HG03439 (cell line): Measurements from ENCODE around the gene FRMPD1.

Experiments used
- ATAC-seq: cut with Tn5 transposase; IDR thresholded peaks from one replicate; pipeline ENCODE4 v1.9.1; 2021; ENCODE audit warnings: mild to moderate bottlenecking, moderate library complexity; ENCODE audit not compliant: unreplicated experiment

The FRMPD1 gene

DNA sequence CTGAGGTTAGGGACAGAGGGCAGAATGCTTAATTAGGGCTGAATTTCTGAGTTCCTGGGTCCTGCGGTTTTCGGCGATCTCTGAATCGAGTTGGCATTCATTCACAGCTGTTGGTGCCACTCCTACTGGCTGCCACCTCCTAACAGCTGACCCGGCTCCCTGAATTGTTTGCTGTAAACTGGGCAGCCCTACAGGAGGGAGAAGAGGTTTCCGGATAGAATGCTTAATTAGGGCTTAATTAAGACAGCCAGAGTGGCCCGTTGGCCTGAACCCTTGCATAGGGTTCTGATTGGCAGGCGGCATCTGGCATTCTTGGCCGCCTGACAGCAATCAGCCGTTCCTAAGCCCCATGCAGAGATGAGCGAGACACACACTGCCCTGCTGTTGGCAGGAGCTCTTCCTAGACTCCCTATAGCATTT is 25.7 kb downstream of the FRMPD1 start:
- ATAC-seq: no peak

DNA sequence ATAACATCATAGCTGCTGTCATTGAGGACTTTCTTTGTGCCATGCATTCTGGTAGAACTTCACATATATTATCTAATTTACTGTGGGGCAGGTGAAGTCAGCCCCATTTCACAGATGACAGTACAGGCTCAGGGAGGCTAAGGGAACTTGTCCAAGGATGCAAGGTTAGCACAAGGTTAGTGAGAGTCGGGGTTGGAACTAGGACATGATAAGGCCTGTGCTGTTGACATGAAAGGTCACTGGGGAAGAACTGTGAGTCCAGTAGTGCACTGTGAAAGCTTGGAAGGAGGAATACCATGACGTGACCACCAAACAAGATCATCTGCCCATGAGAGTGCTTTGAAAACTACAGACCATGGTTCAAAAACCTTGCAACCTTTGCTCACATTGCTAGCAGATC is 26.7 kb downstream of the FRMPD1 start:
- ATAC-seq: no peak

GRCh38 chr9:37678789-37679273 is 28.1 kb downstream of the FRMPD1 start:
- ATAC-seq: no peak

- no peak for ATAC-seq
These were observed 29.1 kb downstream of the FRMPD1 start for GRCh38 chr9:37679649-37680402.

DNA sequence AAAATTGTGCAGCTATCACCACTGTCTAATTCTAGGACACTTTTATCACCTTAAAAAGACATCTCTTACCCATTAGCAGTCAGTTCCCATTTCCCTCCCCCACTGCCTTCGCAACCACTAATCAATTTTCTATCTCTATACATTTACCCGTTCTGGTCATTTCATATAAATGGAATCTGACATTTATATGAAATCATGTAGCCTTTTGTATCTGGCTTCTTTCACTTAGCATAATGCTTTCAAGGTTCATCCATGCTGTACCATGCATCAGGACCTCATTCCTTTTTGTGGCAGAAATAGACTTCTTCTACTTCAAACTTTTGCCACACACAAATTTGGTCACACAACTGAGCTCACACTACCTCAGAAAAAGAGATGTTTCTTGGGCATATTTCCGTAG is 32.2 kb downstream of the FRMPD1 start:
- ATAC-seq: no peak

DNA sequence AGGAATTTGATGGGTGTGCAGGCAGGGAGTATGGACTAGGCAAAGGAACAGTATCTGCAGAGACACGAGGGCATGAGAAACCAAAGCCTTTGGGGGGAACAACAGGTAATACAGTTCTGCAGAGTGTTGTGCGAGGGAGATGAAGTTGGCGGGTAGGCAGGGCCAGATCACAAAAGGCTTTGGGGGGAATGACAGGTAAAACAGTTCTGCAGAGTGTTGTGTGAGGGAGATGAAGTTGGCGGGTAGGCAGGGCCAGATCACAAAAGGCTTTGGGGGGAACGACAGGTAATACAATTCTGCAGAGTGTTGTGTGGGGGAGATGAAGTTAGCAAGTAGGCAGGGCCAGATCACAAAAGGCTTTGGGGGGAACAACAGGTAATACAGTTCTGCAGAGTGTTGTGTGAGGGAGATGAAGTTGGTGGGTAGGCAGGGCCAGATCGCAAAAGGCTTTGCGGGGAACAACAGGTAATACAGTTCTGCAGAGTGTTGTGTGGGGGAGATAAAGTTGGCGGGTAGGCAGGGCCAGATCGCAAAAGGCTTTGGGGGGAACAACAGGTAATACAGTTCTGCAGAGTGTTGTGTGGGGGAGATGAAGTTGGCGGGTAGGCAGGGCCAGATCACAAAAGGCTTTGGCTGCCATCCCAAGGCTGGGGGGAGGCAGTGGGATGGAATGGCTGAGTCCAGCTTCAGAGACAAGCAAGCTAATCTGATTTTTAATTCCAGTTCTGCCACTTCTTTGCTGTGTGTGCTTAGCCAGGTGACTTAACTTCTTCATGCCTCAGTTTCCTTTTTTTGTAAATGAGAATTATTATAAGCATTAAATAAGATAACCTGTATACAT is 33.0 kb downstream of the FRMPD1 start:
- no peak for ATAC-seq

DNA sequence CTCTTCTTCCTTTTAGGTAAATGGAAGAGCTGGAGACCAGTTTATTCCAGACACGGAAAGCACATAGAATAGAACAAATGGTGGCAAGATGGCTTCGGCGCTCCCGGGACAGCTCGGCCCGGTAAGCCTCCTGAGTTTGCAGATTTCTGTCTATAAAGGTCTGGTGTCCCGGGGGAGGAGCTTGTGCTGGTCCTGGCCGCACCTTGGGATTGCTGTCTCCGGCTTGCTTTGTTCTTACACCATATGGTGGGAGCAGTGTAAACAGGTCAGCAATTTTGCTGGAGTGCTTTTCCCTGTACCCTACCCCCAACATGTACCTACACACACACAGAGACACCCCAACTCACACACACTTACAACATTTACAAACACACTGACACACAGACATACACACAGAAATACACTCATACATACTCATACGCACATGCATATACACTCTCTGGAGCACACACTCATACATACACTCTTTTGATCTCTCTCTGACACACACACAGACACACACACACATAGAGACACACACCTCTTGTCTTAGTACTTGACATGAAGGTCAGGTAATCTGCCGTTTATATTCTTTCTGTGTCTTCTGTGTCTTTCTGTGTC is 42.0 kb downstream of the FRMPD1 start:
- no peak for ATAC-seq

DNA sequence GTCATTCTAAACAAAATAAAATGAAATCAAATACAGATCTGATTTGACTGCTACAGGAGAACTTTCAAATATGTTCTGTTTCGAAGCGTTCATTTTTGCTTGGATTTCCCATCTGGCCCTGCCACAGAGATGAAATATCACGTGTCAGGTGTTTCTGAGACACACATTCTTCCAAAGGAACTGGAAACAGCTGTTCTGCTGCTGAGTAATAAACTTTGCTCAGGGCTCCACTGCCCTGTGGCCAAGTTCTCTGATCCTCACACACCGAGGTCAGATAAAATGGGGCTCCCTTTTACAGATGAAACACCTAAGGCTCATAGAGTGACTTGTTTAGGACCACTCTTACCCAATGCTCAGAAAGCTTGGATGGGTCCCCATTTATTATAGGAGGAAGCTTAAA is 42.5 kb downstream of the FRMPD1 start:
- ATAC-seq: no peak

DNA sequence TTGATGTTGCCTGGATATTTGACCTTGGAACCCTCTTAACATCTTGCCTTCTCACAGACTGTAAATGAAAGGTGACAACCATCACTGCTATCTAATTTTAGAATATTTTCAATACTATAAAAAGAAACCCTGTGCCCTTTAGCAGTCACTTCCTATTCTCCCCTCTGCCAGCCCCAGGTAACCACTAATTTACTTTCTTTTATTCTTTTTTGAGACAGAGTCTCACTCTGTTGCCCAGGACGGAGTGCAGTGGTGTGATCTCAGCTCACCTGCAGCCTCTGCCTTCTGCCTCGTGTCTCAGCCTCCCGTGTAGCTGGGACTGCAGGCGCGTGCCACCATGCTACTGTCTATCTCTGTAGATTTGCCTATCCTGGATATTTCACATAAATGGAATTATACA is 43.6 kb downstream of the FRMPD1 start:
- ATAC-seq: no peak

DNA sequence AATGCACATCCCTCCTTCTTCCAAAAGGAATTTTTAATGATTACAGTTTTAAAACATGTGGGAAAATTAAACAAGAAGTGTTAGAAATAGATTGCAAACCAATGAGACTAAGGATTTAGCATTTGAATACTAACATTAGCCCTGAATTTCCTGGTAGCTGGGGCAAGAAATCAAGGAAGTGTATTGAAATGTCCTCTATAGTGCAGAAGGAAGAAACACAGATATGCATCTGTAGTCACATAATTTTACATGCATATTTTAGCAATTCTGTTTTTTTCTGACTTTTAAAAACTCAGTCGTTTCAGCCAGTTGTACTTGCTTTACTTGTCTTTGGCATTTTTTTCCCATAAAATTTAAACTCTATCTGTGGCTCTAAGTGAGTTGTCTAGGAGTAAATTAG is 45.8 kb downstream of the FRMPD1 start:
- ATAC-seq: no peak

- ATAC-seq: no peak
These were observed 49.4 kb downstream of the FRMPD1 start for GRCh38 chr9:37700131-37700530.

GRCh38 chr9:37700900-37701299 is 50.1 kb downstream of the FRMPD1 start:
- no peak for ATAC-seq

DNA sequence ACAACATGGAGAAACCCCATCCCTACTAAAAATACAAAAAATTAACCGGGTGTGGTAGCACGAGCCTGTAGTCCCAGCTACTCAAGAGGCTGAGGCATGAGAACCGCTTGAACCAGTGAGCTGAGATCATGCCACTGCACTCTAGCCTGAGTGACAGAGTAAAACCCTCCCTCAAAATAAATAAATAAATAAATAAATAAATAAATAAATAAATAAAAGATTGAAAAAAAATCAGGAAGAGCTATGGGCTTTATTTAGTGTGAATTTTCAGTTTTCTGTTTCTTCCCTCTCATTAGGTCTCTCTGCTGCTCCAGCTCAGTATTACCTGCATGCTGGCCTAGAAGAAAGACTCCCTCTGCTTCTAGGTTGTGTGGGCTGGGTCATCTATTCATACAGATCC is 55.0 kb downstream of the FRMPD1 start:
- ATAC-seq: no peak

GRCh38 chr9:37706290-37706689 is 55.5 kb downstream of the FRMPD1 start:
- ATAC-seq: no peak

DNA sequence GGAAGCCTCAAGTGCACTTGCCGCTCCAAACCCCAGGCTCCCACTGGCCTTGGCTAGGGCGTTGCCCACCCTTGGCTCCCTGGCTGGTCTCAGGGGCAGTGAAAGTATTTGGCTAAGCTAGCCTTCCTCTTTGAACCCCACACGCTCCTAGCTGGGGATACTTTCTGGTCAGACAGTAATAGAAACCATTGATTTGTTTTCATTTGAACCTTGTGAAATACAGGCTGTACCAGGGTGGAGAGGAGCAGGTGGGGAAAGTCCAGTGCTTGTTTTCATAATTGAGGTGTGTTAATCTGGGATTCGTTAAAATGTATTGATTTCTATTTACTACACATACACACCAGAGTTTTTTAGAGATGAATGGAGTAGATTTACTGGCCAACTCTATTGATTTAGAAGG is 57.0 kb downstream of the FRMPD1 start:
- no peak for ATAC-seq

DNA sequence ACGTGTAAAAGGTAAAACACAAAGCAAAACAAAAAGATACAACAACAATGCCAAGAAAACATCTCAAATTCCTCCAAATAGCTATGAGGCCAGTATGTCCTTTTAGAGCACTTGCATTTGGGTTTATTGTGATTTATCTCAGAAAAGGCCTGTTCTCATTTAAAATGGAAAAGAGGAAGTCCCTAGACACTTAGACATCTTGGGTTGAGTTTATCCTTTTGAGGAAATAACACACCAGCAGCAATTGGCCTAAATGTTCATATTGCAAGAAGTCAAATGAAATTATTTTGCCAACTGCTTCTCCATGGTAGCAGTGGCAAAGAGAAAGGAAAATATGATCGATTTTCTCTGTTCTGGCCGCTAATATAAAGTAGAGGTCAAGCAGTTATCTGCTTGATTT is 59.3 kb downstream of the FRMPD1 start:
- no peak for ATAC-seq

DNA sequence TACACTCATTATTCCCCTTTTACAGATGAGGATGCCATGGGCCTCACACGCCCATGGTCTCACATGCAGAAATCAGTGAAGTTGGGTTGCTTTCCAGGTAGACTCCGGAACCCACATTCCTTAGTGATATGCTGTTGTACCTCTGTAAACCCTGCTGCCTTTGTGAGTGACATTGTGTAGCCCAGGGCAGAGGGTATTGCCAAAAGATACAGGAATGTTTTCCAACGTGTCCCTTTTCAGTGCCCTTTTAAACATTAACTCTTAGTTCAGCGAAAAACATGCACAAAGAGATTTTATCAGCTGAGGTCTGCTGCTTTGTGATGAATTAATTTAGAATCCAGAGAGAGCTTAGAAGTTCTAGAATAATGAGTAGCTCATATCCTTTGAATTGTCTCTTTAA is 64.5 kb downstream of the FRMPD1 start:
- no peak for ATAC-seq

GRCh38 chr9:37715991-37716505 is 65.3 kb downstream of the FRMPD1 start:
- no peak for ATAC-seq

DNA sequence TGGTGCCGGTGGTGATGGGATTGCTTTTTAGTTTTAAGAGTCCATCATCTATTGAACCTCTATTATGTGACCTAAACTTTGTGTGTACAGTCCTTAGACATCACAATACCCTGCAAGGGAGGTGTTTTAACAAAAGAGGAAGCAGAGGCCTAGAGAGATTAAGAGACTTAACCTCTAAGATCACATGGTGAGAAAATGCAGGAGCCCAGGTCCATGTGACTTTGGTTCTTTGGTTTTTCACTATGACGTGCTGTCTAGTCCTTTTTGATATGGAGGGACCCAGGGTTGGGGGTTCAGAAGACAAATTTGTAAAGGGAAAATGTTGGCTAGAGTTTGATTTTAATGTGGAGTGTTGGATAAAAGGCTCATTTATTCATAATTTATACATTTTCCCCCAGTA is 68.8 kb downstream of the FRMPD1 start:
- no peak for ATAC-seq

DNA sequence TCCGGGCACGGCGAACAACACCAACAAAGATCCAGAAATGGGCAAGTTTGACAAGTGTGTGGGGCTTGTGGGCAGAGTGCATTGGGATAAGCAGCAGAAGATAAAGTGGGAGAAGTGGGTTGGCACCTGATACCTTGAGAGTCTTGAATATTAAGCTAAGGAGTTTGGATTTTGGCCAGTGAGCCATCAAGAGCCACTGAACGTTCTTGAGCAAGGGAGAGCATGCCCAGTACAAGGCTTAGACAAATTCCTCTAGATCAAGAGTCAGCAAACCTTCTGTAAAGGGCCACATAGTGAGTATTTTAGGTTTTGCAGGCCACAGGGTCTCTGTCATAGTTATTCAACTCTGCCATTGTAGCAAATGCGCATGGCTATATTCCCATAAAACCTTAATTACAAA is 76.3 kb downstream of the FRMPD1 start:
- no peak for ATAC-seq

DNA sequence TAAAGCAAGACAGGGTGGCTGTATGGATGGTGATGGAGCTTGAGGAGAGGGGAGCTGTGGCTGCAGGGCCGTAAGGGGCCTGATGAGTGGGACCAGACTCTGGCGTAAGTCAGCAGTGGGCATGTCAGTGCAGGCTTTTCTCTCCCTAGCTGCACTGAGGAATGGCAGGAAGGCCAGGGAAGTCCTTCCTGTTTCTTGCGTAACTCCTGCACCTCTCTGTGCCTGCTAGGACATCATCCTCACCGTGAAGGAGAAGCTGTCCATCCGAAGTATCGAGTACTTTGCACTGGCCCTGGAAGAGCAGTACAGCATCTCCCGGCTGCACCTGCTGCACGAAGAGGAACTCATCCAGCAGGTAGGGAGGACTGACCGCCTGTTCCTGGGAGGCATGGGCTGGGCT is 78.7 kb downstream of the FRMPD1 start:
- ATAC-seq: no peak

- no peak for ATAC-seq
These were observed 79.5 kb downstream of the FRMPD1 start for GRCh38 chr9:37730256-37730655.
